IMR-90 (cell line): ENCODE measurements around the gene HS6ST2. TPM values are rescaled to one million over a fixed set of nuclear protein-coding genes. Genes with fewer than 3 reads are reported as not detected.

Source experiments
- ATAC-seq: fragments of 200-7000 bp; cut with Tn5 transposase; 2 replicates; pipeline ENCODE4 v1.9.1; 2020; ENCODE audit warnings: low read depth, mild to moderate bottlenecking, moderate library complexity
- BruUV-seq: library from RNA; stranded (reverse); fragments of 400-500 nt; replicated peaks from 2 replicates; lab custom pipeline; 2021; lab: Mats Ljungman, UMichigan
- CTCF ChIA-PET: fragments of 300-600 bp; formaldehyde crosslinking; extraction: SDS; loops from one replicate; lab custom pipeline; 2021; ENCODE audit warnings: antibody characterized with exemption; lab: Yijun Ruan, JAX
- POLR2A ChIA-PET: fragments of 300-600 bp; sonication (Branson Sonifier 250); formaldehyde crosslinking; loops from one replicate; lab custom pipeline; 2022; ENCODE audit warnings: antibody characterized with exemption; ENCODE audit not compliant: unreplicated experiment; lab: Charles Lee
- DNase-seq: peaks from one replicate; pipeline ENCODE4 v3.0.0; 2013
- H2AFZ ChIP-seq: replicated peaks from 2 replicates; pipeline ENCODE3; 2013; ENCODE audit warnings: low read length, mild to moderate bottlenecking; ENCODE audit not compliant: poor library complexity
- H2AK5ac ChIP-seq: 2 replicates; pipeline ENCODE4 v1.6.1; 2013; ENCODE audit warnings: low read depth, low read length, inconsistent platforms
- H2AK9ac ChIP-seq: replicated peaks from 2 replicates; pipeline ENCODE3; 2013; ENCODE audit warnings: mild to moderate bottlenecking, low read depth, low read length, moderate library complexity; ENCODE audit not compliant: poor library complexity
- H2BK120ac ChIP-seq: 2 replicates; pipeline ENCODE4 v1.6.1; 2013; ENCODE audit warnings: low read depth, low read length, inconsistent platforms
- H2BK15ac ChIP-seq: 3 replicates; pipeline ENCODE4 v1.6.1; 2013; ENCODE audit warnings: low read depth, low read length, inconsistent platforms
- H2BK20ac ChIP-seq: 2 replicates; pipeline ENCODE4 v1.6.1; 2013; ENCODE audit warnings: low read depth, mild to moderate bottlenecking, inconsistent platforms, low read length, moderate library complexity
- H2BK5ac ChIP-seq: 2 replicates; pipeline ENCODE4 v1.6.1; 2013; ENCODE audit warnings: mild to moderate bottlenecking, low read depth, low read length, inconsistent platforms; ENCODE audit not compliant: poor library complexity, severe bottlenecking
- H3K14ac ChIP-seq: replicated peaks from 2 replicates; pipeline ENCODE4 v1.6.1; 2013; ENCODE audit warnings: low read depth, low read length, inconsistent platforms
- H3K18ac ChIP-seq: 2 replicates; pipeline ENCODE4 v1.6.1; 2013; ENCODE audit warnings: low read depth, low read length, control low read depth
- H3K23ac ChIP-seq: 2 replicates; pipeline ENCODE4 v1.6.1; 2013; ENCODE audit warnings: low read depth, low read length, inconsistent platforms
- H3K27ac ChIP-seq: 2 replicates; pipeline ENCODE4 v1.5.1; 2013; ENCODE audit warnings: mild to moderate bottlenecking, control low read depth, low read length; ENCODE audit not compliant: insufficient read depth
- H3K27me3 ChIP-seq: 2 replicates; pipeline ENCODE4 v1.6.1; 2013; ENCODE audit warnings: low read length; ENCODE audit not compliant: control insufficient read depth, insufficient read depth
- H3K36me3 ChIP-seq: 2 replicates; pipeline ENCODE4 v1.6.1; 2013; ENCODE audit warnings: low read length, mixed read lengths; ENCODE audit not compliant: control insufficient read depth, insufficient read depth
- H3K4ac ChIP-seq: 2 replicates; pipeline ENCODE4 v1.6.1; 2013; ENCODE audit warnings: low read depth, low read length, inconsistent platforms
- H3K4me1 ChIP-seq: 2 replicates; pipeline ENCODE4 v1.6.1; 2013; ENCODE audit warnings: low read length, mixed read lengths; ENCODE audit not compliant: control insufficient read depth, insufficient read depth
- H3K4me2 ChIP-seq: 2 replicates; pipeline ENCODE4 v1.6.1; 2013; ENCODE audit warnings: low read depth, mild to moderate bottlenecking, control low read depth, low read length, moderate library complexity
- H3K4me3 ChIP-seq: 2 replicates; pipeline ENCODE4 v1.5.1; 2013; ENCODE audit warnings: low read depth, mild to moderate bottlenecking, control low read depth, low read length, moderate library complexity; ENCODE audit not compliant: insufficient read depth
- H3K56ac ChIP-seq: 2 replicates; pipeline ENCODE4 v1.6.1; 2013; ENCODE audit warnings: low read length, inconsistent platforms; ENCODE audit not compliant: insufficient read depth; ENCODE audit errors: extremely low read depth
- H3K79me1 ChIP-seq, 2 experiments: 2 replicates each; pipeline ENCODE4 v1.6.1; 2013; ENCODE audit warnings: low read length in 2 of 2, inconsistent platforms in 1 of 2, low read depth in 1 of 2
- H3K9ac ChIP-seq: 2 replicates; pipeline ENCODE4 v1.6.1; 2013; ENCODE audit warnings: low read depth, low read length, control low read depth
- H3K9me1 ChIP-seq: 2 replicates; pipeline ENCODE4 v1.6.1; 2013; ENCODE audit warnings: low read length, inconsistent platforms; ENCODE audit not compliant: insufficient read depth
- H3K9me3 ChIP-seq: 2 replicates; pipeline ENCODE4 v1.6.1; 2013; ENCODE audit warnings: low read length; ENCODE audit not compliant: control insufficient read depth, insufficient read depth
- H4K20me1 ChIP-seq: 2 replicates; pipeline ENCODE4 v1.6.1; 2013; ENCODE audit warnings: low read length, inconsistent platforms; ENCODE audit not compliant: insufficient read depth
- H4K5ac ChIP-seq: 2 replicates; pipeline ENCODE4 v1.6.1; 2013; ENCODE audit warnings: mild to moderate bottlenecking, low read depth, low read length, control low read depth
- H4K8ac ChIP-seq, 2 experiments: 2 replicates each; pipeline ENCODE4 v1.6.1; 2013; ENCODE audit warnings: low read depth in 2 of 2, low read length in 2 of 2, control low read depth in 1 of 2, inconsistent platforms in 1 of 2
- H4K91ac ChIP-seq: 2 replicates; pipeline ENCODE4 v1.6.1; 2013; ENCODE audit warnings: low read depth, low read length, inconsistent platforms; ENCODE audit not compliant: insufficient read depth
- BHLHE40 ChIP-seq: fragments of 150-350 bp; IDR thresholded peaks from 2 replicates; pipeline ENCODE4 v1.6.1; 2016; ENCODE audit warnings: mild to moderate bottlenecking, low read depth, low read length
- CEBPB ChIP-seq: IDR thresholded peaks from 2 replicates; pipeline ENCODE4 v1.6.1; 2012; ENCODE audit warnings: low read depth, low read length, improper control_type of control experiment
- CHD1 ChIP-seq: IDR thresholded peaks from 2 replicates; pipeline ENCODE4 v1.6.1; 2012; ENCODE audit warnings: low read depth, low read length, improper control_type of control experiment
- CTCF ChIP-seq: conservative IDR thresholded peaks from 2 replicates; pipeline ENCODE4 v1.5.1; 2012; ENCODE audit warnings: mild to moderate bottlenecking, low read depth, low read length, improper control_type of control experiment
- ELK1 ChIP-seq: fragments of 150-350 bp; IDR thresholded peaks from 2 replicates; pipeline ENCODE4 v1.6.1; 2016; ENCODE audit warnings: low read depth, mild to moderate bottlenecking, low read length, moderate library complexity, borderline replicate concordance
- FOS ChIP-seq: fragments of 150-350 bp; IDR thresholded peaks from 2 replicates; pipeline ENCODE4 v1.6.1; 2016; ENCODE audit warnings: low read depth, low read length
- MAZ ChIP-seq: IDR thresholded peaks from 2 replicates; pipeline ENCODE4 v1.6.1; 2012; ENCODE audit warnings: low read depth, mild to moderate bottlenecking, low read length, improper control_type of control experiment, moderate library complexity, borderline replicate concordance
- MXI1 ChIP-seq: IDR thresholded peaks from 2 replicates; pipeline ENCODE4 v1.6.1; 2012; ENCODE audit warnings: low read depth, mild to moderate bottlenecking, low read length, moderate library complexity, borderline replicate concordance
- POLR2A ChIP-seq: IDR thresholded peaks from 2 replicates; pipeline ENCODE4 v1.6.1; 2012; ENCODE audit warnings: mild to moderate bottlenecking, low read depth, low read length
- RAD21 ChIP-seq: IDR thresholded peaks from 2 replicates; pipeline ENCODE4 v1.6.1; 2012; ENCODE audit warnings: low read length, improper control_type of control experiment
- RCOR1 ChIP-seq: IDR thresholded peaks from 2 replicates; pipeline ENCODE4 v1.6.1; 2012; ENCODE audit warnings: mild to moderate bottlenecking, low read length, improper control_type of control experiment; ENCODE audit not compliant: insufficient replicate concordance
- SMC3 ChIP-seq: fragments of 150-350 bp; IDR thresholded peaks from 2 replicates; pipeline ENCODE4 v1.6.1; 2016; ENCODE audit warnings: low read depth, mild to moderate bottlenecking, antibody characterized with exemption, low read length, moderate library complexity
- USF2 ChIP-seq: fragments of 150-350 bp; IDR thresholded peaks from 2 replicates; pipeline ENCODE4 v1.6.1; 2017; ENCODE audit warnings: mild to moderate bottlenecking, antibody characterized with exemption, low read length, low read depth
- WGBS, 2 experiments: methylation state at CpG; one replicate each; pipeline versions ENCODE4 v1.1.5 to v1.1.7; 2013; ENCODE audit warnings: missing lambda C conversion rate in 2 of 2; ENCODE audit not compliant: insufficient read length in 1 of 2; ENCODE audit errors: extremely low coverage in 2 of 2; 5-methylcytosine and 5-hydroxymethylcytosine counted together
- dilution Hi-C: fragments of 300-500 bp; cut with HindIII; formaldehyde crosslinking; loops from one replicate; pipeline ENCODE4 v1.14.3; 2018; ENCODE audit warnings: low sequenced_read_pairs; ENCODE audit not compliant: unreplicated experiment
- in situ Hi-C: fragments of 300-500 bp; cut with MboI; formaldehyde crosslinking; loops from 3 replicates; pipeline ENCODE4 v1.14.3; 2019; ENCODE audit warnings: low sequenced_read_pairs, inconsistent platforms, mixed read lengths
- intact Hi-C: fragments of 100-400 bp; cut with micrococcal nuclease; formaldehyde crosslinking; loops from 2 replicates; pipeline ENCODE4 v1.10.0; 2022
- polyA plus RNA-seq, 3 experiments: library from polyadenylated mRNA; depleted of rRNA; stranded (reverse); fragments of >200 nt; gene quantifications; 2 replicates each; pipeline ENCODE4 v1.2.3, GENCODE V29; 2012; ENCODE audit warnings: low replicate concordance in 1 of 3
- total RNA-seq: library from RNA; depleted of rRNA; stranded (reverse); fragments of >200 nt; gene quantifications from 2 replicates; pipeline ENCODE4 v1.2.3, GENCODE V29; 2012

HS6ST2 gene
- total and polyA plus RNA-seq, 2 of the 4 experiments (the other 2 are of a cell fraction): not detected

- no peak overlapping the region for H3K14ac ChIP-seq
- H2BK120ac ChIP-seq: no peak overlapping the region
- H3K4me2 ChIP-seq: no peak overlapping the region
- H3K4me1 ChIP-seq: no peaks in the 10 kb centered on the region
- no peak overlapping the region for H3K56ac ChIP-seq
- TF ChIP-seq POLR2A (no peak), MAZ (no peak), RAD21 (peak; percentile 55), USF2 (no peak), FOS (no peak), CHD1 (no peak), CEBPB (no peak), CTCF (peak; percentile 49), ELK1 (no peak), BHLHE40 (no peak), SMC3 (peak; percentile 44), RCOR1 (no peak), MXI1 (no peak)
- H3K79me1 ChIP-seq: no peaks in the 10 kb centered on the region
- no peak overlapping the region for H3K9ac ChIP-seq
- ATAC-seq (no peak), DNase-seq (peak; percentile 4)
- ChIA-PET CTCF (interaction anchor here (0.6 to 2.2 kb wide), 2 partner anchors 297 to 521 kb away, joined by 3 to 5 read pairs; no protein-coding TSS in a partner anchor), POLR2A (no interaction called here)
- dilution Hi-C loops (no loop called here), intact Hi-C loops (loop anchor here (1.0 to 5.0 kb wide), 3 partner anchors 320 to 771 kb away; no protein-coding TSS in a partner anchor), in situ Hi-C loops (no loop called here)
- H3K27ac ChIP-seq: no peak overlapping the region
- no peaks in the 10 kb centered on the region for H3K36me3 ChIP-seq
- H3K23ac ChIP-seq: no peak overlapping the region
- no TSS peak for BruUV-seq
- H2AFZ ChIP-seq: no peak overlapping the region
- no peak overlapping the region for H2BK15ac ChIP-seq
- no peak overlapping the region for H3K18ac ChIP-seq
- WGBS, 2 experiments: 50% methylated on average over 1 of the region's 10 CpGs; no CpG with 5 or more reads in 1 of the 2 experiments
- H2BK20ac ChIP-seq: no peak overlapping the region
- H3K4ac ChIP-seq: no peak overlapping the region
- no peak overlapping the region for H4K8ac ChIP-seq
- no peak overlapping the region for H4K5ac ChIP-seq
- H2BK5ac ChIP-seq: no peak overlapping the region
- H4K20me1 ChIP-seq: no peaks in the 10 kb centered on the region
- H2AK9ac ChIP-seq: no peak overlapping the region
- peaks cover 3% of the 10 kb centered on the region for H3K27me3 ChIP-seq
- H3K9me3 ChIP-seq: no peaks in the 10 kb centered on the region
- H2AK5ac ChIP-seq: no peak overlapping the region
- no peak overlapping the region for H3K4me3 ChIP-seq
- no peak overlapping the region for H4K91ac ChIP-seq
- H3K9me1 ChIP-seq: no peaks in the 10 kb centered on the region
Observed at GRCh38 chrX:132612821-132613564, 345.4 kb downstream of the HS6ST2 start.
